C4-2B (cell line): ENCODE results near the gene CHST11.

ENCODE experiments used
- H3K27ac ChIP-seq: fragments of 450-650 bp; 2 replicates; pipeline ENCODE4 v1.5.1; 2017
- CTCF ChIP-seq: fragments of 450-650 bp; conservative IDR thresholded peaks from 2 replicates; pipeline ENCODE4 v1.5.1; 2017; ENCODE audit warnings: mild to moderate bottlenecking
- ZFX ChIP-seq: fragments of 450-650 bp; IDR thresholded peaks from 2 replicates; pipeline ENCODE4 v1.6.1; 2017

CHST11 gene

GRCh38 chr12:104413330-104413729, 43.4 kb upstream of the CHST11 start:
- no peak for TF ChIP-seq CTCF
- TF ChIP-seq ZFX = no peak
- H3K27ac ChIP-seq = no peak overlapping the region

GRCh38 chr12:104414581-104415341, 42.0 kb upstream of the CHST11 start:
- TF ChIP-seq ZFX (no peak), CTCF (no peak)
- H3K27ac ChIP-seq = no peak overlapping the region

- H3K27ac ChIP-seq = no peak overlapping the region
- TF ChIP-seq CTCF = no peak
- no peak for TF ChIP-seq ZFX
These were observed 41.3 kb upstream of the CHST11 start for GRCh38 chr12:104415342-104415980.

DNA sequence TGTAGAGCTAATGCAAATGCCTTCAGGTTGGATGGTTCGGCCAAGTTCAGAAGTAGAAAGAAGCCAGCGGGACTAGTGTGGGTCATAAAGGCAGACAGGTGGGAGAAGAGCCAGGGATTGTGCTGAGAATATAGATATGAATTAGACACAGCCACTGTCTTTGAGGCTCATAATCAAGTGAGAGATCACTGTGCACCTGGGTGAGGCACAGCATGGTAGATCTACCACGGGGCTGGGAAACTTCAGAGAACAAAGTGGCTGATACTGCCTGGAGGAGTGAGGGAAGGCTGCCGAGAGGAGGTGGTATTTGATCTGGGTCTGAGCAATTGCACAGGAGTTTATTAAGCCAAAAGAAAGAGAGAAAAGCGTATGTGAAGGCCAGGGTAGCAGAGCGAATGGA, 40.6 kb upstream of the CHST11 start:
- H3K27ac ChIP-seq = no peak overlapping the region
- TF ChIP-seq ZFX = no peak
- no peak for TF ChIP-seq CTCF

DNA sequence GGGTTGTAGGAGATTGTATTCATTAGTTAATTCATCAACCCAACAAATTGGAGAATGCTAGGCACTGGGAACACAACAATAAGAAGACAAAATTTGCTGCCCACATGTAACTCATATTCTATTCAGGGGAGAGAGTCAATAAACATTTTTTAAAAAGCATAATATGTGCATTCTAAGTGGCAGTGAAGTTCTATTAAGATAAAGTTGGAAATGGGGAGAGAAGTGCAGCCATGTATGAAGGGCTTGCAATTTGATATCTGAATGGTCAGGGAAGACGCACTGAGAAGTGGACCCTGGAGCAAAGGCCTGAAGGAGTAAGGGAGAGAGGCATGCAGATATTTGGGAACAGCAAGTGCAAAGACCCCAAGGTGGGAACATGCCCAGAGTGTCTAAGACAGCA, 40.2 kb upstream of the CHST11 start:
- H3K27ac ChIP-seq = no peak overlapping the region
- no peak for TF ChIP-seq CTCF
- no peak for TF ChIP-seq ZFX

DNA sequence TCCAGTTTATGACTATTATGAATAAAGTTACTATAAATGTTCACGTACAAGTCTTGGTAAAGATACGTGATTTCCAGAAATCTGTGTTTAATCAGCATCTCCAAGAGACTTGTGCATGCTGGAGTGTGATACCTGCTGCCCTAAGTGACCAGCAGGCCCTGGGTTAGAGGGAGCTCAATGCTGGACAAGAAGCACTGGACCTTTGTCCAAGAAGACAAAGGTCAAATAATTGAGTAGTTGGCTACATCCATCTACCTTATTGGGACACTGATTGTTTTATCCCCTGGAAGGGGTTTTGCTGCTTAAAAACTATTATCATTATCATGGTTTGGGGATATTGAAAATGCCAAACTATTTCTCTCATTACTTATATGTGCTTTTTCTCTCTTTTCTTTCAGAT, 37.0 kb upstream of the CHST11 start:
- no peak for TF ChIP-seq ZFX
- TF ChIP-seq CTCF = no peak
- no peak overlapping the region for H3K27ac ChIP-seq

GRCh38 chr12:104420868-104421267, 35.9 kb upstream of the CHST11 start:
- H3K27ac ChIP-seq = no peak overlapping the region
- TF ChIP-seq ZFX (no peak), CTCF (no peak)
